ENCODE data around the gene ZNF354B. TPM values are rescaled to one million over a fixed set of nuclear protein-coding genes. Genes with fewer than 3 reads are reported as not detected.

Gene ZNF354B
- total RNA-seq, 2 donors from 2014 or later, result 12.9 to 13.0 TPM

DNA sequence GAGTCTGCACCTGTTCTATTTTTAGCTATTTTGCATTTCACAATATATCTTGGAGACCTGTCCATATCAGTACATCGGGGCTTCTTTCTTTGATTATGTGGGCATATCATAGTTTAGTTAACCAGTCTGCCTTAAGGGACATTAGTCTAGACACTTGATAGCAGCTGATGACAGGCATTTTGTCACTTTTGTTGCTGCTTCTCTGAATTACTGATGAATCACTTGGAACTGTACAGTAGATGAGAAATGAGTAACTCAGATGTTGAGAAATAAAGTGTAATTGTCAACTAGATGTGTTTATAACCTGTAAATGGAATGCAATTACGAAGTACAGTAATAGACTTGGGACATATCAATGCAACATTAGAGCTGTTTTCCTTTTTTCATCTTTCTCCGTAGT, 43.1 kb downstream of the ZNF354B start:
- Mint-ChIP-seq H3K4me1 (ENCODE audit: low read depth) (no peaks in the 10 kb centered on the region), H3K4me3 (no peak overlapping the region), H3K27me3 (ENCODE audit: low read depth) (no peaks in the 10 kb centered on the region), H3K36me3 (ENCODE audit: insufficient read depth in 2 of 2) (peaks cover 6 to 18% of the 10 kb centered on the region in 2 donors), H3K27ac (no peak overlapping the region), H3K9me3 (peaks cover 8 to 21% of the 10 kb centered on the region in 2 donors)
- no peak for ATAC-seq (replicated peaks in 1 of 2)
- no peak for DNase-seq

GRCh38 chr5:178931846-178932760, 72.3 kb downstream of the ZNF354B start:
- no peaks in the 10 kb centered on the region for H3K27me3 Mint-ChIP-seq (ENCODE audit: low read depth)
- H3K9me3 Mint-ChIP-seq, result peaks cover 34 to 65% of the 10 kb centered on the region in 2 donors
- H3K27ac Mint-ChIP-seq, result no peak overlapping the region
- DNase-seq, result no peak
- no peak overlapping the region for H3K4me3 Mint-ChIP-seq
- peaks cover 51 to 64% of the 10 kb centered on the region in 2 donors for H3K36me3 Mint-ChIP-seq (ENCODE audit: insufficient read depth in 2 of 2)
- H3K4me1 Mint-ChIP-seq (ENCODE audit: low read depth), result no peaks in the 10 kb centered on the region
- no peak for ATAC-seq (replicated peaks in 1 of 2)

Other genes starting within 250 kb of the ZNF354B start
- gene CLK4, start 232.9 kb upstream of the ZNF354B start, total RNA-seq, result 10 to 100 TPM; 34.0 to 35.2 TPM
- 10 to 100 TPM; 12.2 to 16.0 TPM for gene ZNF354A, start 129.3 kb upstream of the ZNF354B start, total RNA-seq
- gene ZFP2, start 36.0 kb downstream of the ZNF354B start, total RNA-seq, result under 1 TPM; 0.58 to 0.86 TPM
- under 1 TPM in 1 of 2 donors, not detected in 1; 0.21 TPM for gene ZNF454, start 81.2 kb downstream of the ZNF354B start, total RNA-seq
- gene GRM6, start 135.4 kb downstream of the ZNF354B start, total RNA-seq, result not detected
- gene ZNF879, start 163.9 kb downstream of the ZNF354B start, total RNA-seq, result 1 to 10 TPM; 2.6 to 2.8 TPM
- gene ZNF354C, start 200.4 kb downstream of the ZNF354B start, total RNA-seq, result 10 to 100 TPM in 1 of 2 donors, 1 to 10 TPM in 1; 8.3 to 12.5 TPM